Aorta (tissue), 5 donors: Measurements from ENCODE around the gene STAC2. TPM values are rescaled to one million over a fixed set of nuclear protein-coding genes. Genes with fewer than 3 reads are reported as not detected.
A peak's percentile ranks its signal among the peaks of the same experiment; 100 is the strongest.
"Not testable (repeated sequence)": the region's sequence is repeated elsewhere in the genome, so short reads cannot be mapped to it uniquely, and the experiment has no call there.

Experiments used
- ATAC-seq: fragments of 200-7000 bp; cut with Tn5 transposase; one replicate; pipeline ENCODE4 v1.9.1; 2022; ENCODE audit warnings: moderate library complexity; ENCODE audit not compliant: low FRiP score
- DNase-seq, 2 donors: peaks; one replicate each; pipeline ENCODE4 v3.0.0-alpha.2; 2020
- H3K27ac ChIP-seq, 2 donors: one replicate each; pipeline ENCODE4 v1.5.1; 2013; ENCODE audit warnings: low read length in 2 of 2, mild to moderate bottlenecking in 2 of 2, moderate library complexity in 2 of 2, control low read depth in 1 of 2, inconsistent platforms in 1 of 2, low read depth in 1 of 2
- H3K27me3 ChIP-seq, 2 donors: one replicate each; pipeline ENCODE4 v1.6.1; 2013; ENCODE audit warnings: control low read depth in 1 of 2, low read length in 1 of 2, mild to moderate bottlenecking in 1 of 2, moderate library complexity in 1 of 2; ENCODE audit not compliant: insufficient read depth in 2 of 2, control insufficient read depth in 1 of 2
- H3K36me3 ChIP-seq, 2 donors: one replicate each; pipeline ENCODE4 v1.6.1; 2013; ENCODE audit warnings: control low read depth in 1 of 2, low read length in 1 of 2, mild to moderate bottlenecking in 1 of 2; ENCODE audit not compliant: insufficient read depth in 2 of 2, control insufficient read depth in 1 of 2
- H3K4me1 ChIP-seq, 2 donors: one replicate each; pipeline ENCODE4 v1.6.1; 2013; ENCODE audit warnings: low read length in 2 of 2, control low read depth in 1 of 2, mild to moderate bottlenecking in 1 of 2, moderate library complexity in 1 of 2; ENCODE audit not compliant: insufficient read depth in 2 of 2, control insufficient read depth in 1 of 2
- H3K4me3 ChIP-seq, 2 donors: one replicate each; pipeline ENCODE4 v1.5.1; 2013; ENCODE audit warnings: low read length in 2 of 2, control low read depth in 1 of 2, mild to moderate bottlenecking in 1 of 2
- H3K9me3 ChIP-seq: one replicate; pipeline ENCODE4 v1.6.1; 2013; ENCODE audit warnings: mild to moderate bottlenecking, low read length; ENCODE audit not compliant: control insufficient read depth
- WGBS, 2 donors: extraction: QIAGEN DNeasy Blood & Tissue Kit; methylation state at CpG; one replicate each; pipeline ENCODE4 v1.1.7; 2013; 5-methylcytosine and 5-hydroxymethylcytosine counted together
- intact Hi-C, 2 donors: fragments of 100-400 bp; cut with DNase I; formaldehyde crosslinking; loops; one replicate each; pipeline versions ENCODE4 v1.14.2 to v1.15.0; 2022
- long read RNA-seq, 2 donors: library from polyadenylated mRNA; unstranded; transcript quantifications; one replicate each; pipeline ENCODE4 v2.0.0, GENCODE V29; 2020 to 2021
- polyA plus RNA-seq, 2 donors: library from polyadenylated mRNA; stranded (reverse); fragments of 200-250 nt; gene quantifications; one replicate each; pipeline ENCODE4 v1.2.3, GENCODE V29; 2013
- total RNA-seq, 2 donors: library from RNA; stranded (reverse); fragmentation: NEBNext Ultra II Directional; extraction: Animal tissue kit (Norgen Biotek cat#: 25700); gene quantifications; one replicate each; pipeline ENCODE4 v1.2.1, GENCODE V29; 2021
- donor health status: healthy with polysubstance abuse.
- donor health status: Bipolar disorder and iron deficiency.
- donor health status: DM: no; HTN: no; CAD: no.
- donor health status: DM: no; HTN: no; CAD: no.
- donor health status: DM: yes; HTN: yes; CAD: no.

Gene STAC2
- 10 to 100 TPM; 29.2 to 53.3 TPM for total RNA-seq
- polyA plus RNA-seq: 1 to 10 TPM; 2.0 to 4.7 TPM
- long read RNA-seq, donor 1, transcript STAC2-201 (11 exons, 3,362 nt): major isoform, 10 of 32 reads
- long read RNA-seq, donor 1, partial matches to known transcripts: 7 of 32 reads
- long read RNA-seq, donor 1, other reads (novel, unspliced or antisense): 15 of 32 reads
- long read RNA-seq, donor 2, partial matches to known transcripts: 2 of 8 reads
- long read RNA-seq, donor 2, other reads (novel, unspliced or antisense): 5 of 8 reads

- no peaks in the 10 kb centered on the region for H3K4me1 ChIP-seq
- peak in 1 of 2 donors; percentile 82 for DNase-seq
- intact Hi-C loops: no loop called here
- ATAC-seq: peak; percentile 2
- peak within 1 kb of the TSS; percentile 31 to 46 for H3K4me3 ChIP-seq
- 1% methylated on average over 49 to 71 of the region's 71 CpGs for WGBS, 2 donors
- H3K27me3 ChIP-seq: no peaks in the 10 kb centered on the region
- H3K27ac ChIP-seq: peak within 1 kb of the TSS in 1 of 2 donors; percentile 23
- no peaks in the 10 kb centered on the region for H3K9me3 ChIP-seq
- no peaks in the 10 kb centered on the region for H3K36me3 ChIP-seq
Measured at GRCh38 chr17:39225308-39225958, at the start of gene STAC2. STAC2 (minus strand) TSS chr17:39225945; CDS start chr17:39225502, 443 bp downstream.

- H3K4me1 ChIP-seq: no peaks in the 10 kb centered on the region
- H3K36me3 ChIP-seq: peaks cover 0 to 6% of the 10 kb centered on the region in 2 donors
- H3K4me3 ChIP-seq: no peak overlapping the region
- 92 to 100% methylated on average over 2 to 3 of the region's 3 CpGs for WGBS, 2 donors
- DNase-seq: no peak
- no peaks in the 10 kb centered on the region for H3K27me3 ChIP-seq
- intact Hi-C loops: loop anchor here in 1 of 2 donors (5.0 kb wide), 1 partner anchor 131 kb away; the partner anchor contains the start of gene FBXL20
- ATAC-seq: no peak
- H3K27ac ChIP-seq: no peak overlapping the region
- H3K9me3 ChIP-seq: no peaks in the 10 kb centered on the region
Measured at GRCh38 chr17:39271546-39271945, 45.8 kb upstream of the STAC2 start.

GRCh38 chr17:39270923-39271322, 45.2 kb upstream of the STAC2 start:
- H3K27me3 ChIP-seq: no peaks in the 10 kb centered on the region
- H3K27ac ChIP-seq: no peak overlapping the region
- no peak for DNase-seq
- H3K4me1 ChIP-seq: no peaks in the 10 kb centered on the region
- peaks cover 0 to 6% of the 10 kb centered on the region in 2 donors for H3K36me3 ChIP-seq
- intact Hi-C loops: loop anchor here in 1 of 2 donors (5.0 kb wide), 1 partner anchor 131 kb away; the partner anchor contains the start of gene FBXL20
- no peaks in the 10 kb centered on the region for H3K9me3 ChIP-seq
- no peak overlapping the region for H3K4me3 ChIP-seq
- ATAC-seq: no peak
- WGBS, 2 donors: 5 to 12% methylated on average over 3 of the region's 3 CpGs

- WGBS, 2 donors: 55 to 65% methylated on average over 5 of the region's 5 CpGs
- no peak overlapping the region for H3K4me3 ChIP-seq
Measured at GRCh38 chr17:39264119-39264518, 38.4 kb upstream of the STAC2 start.

GRCh38 chr17:39261286-39261685, 35.5 kb upstream of the STAC2 start:
- no peaks in the 10 kb centered on the region for H3K27me3 ChIP-seq
- peaks cover 9 to 15% of the 10 kb centered on the region in 2 donors for H3K36me3 ChIP-seq
- H3K4me3 ChIP-seq: no peak overlapping the region
- no peak overlapping the region for H3K27ac ChIP-seq
- DNase-seq (no peak), ATAC-seq (no peak)
- WGBS, 2 donors: 74 to 79% methylated on average over 7 of the region's 7 CpGs
- intact Hi-C loops: no loop called here
- no peaks in the 10 kb centered on the region for H3K9me3 ChIP-seq
- H3K4me1 ChIP-seq: no peaks in the 10 kb centered on the region

More at GRCh38 chr17:39264119-39264518, 38.4 kb upstream of the STAC2 start:
- Histone ChIP-seq H3K4me1 (no peaks in the 10 kb centered on the region), H3K9me3 (no peaks in the 10 kb centered on the region), H3K36me3 (peaks cover 6 to 11% of the 10 kb centered on the region in 2 donors), H3K27ac (no peak overlapping the region), H3K27me3 (no peaks in the 10 kb centered on the region)
- DNase-seq: no peak
- intact Hi-C loops: no loop called here
- ATAC-seq: peak; percentile 59

GRCh38 chr17:39252788-39253460, 27.2 kb upstream of the STAC2 start:
- WGBS, 2 donors: 53 to 58% methylated on average over 7 of the region's 7 CpGs
- H3K4me3 ChIP-seq: no peak overlapping the region
- H3K9me3 ChIP-seq: no peaks in the 10 kb centered on the region
- no peaks in the 10 kb centered on the region for H3K27me3 ChIP-seq
- DNase-seq (no peak), ATAC-seq (no peak)
- no peaks in the 10 kb centered on the region for H3K4me1 ChIP-seq
- peaks cover 2 to 5% of the 10 kb centered on the region in 2 donors for H3K36me3 ChIP-seq
- H3K27ac ChIP-seq: no peak overlapping the region
- intact Hi-C loops: no loop called here

- no peak for ATAC-seq
- Histone ChIP-seq H3K4me1 (no peaks in the 10 kb centered on the region), H3K36me3 (peaks cover 0 to 2% of the 10 kb centered on the region in 2 donors), H3K27me3 (no peaks in the 10 kb centered on the region), H3K4me3 (no peak overlapping the region), H3K27ac (no peak overlapping the region), H3K9me3 (no peaks in the 10 kb centered on the region)
- WGBS, 2 donors: 65 to 75% methylated on average over 1 of the region's 1 CpG
- no peak for DNase-seq
- intact Hi-C loops: no loop called here
Measured at GRCh38 chr17:39251997-39252396, 26.3 kb upstream of the STAC2 start.

- H3K4me1 ChIP-seq, H3K9me3 ChIP-seq, H3K4me3 ChIP-seq, DNase-seq, H3K27me3 ChIP-seq, intact Hi-C loops, ATAC-seq, H3K27ac ChIP-seq, H3K36me3 ChIP-seq: not testable (repeated sequence)
- WGBS, 2 donors: 97% methylated on average over 12 of the region's 12 CpGs
Measured at GRCh38 chr17:39250076-39250475, 24.3 kb upstream of the STAC2 start.
